Mucosa of rectum (tissue), 2 donors: ENCODE results near the gene PTDSS2.

ENCODE experiments used
- H3K27ac ChIP-seq, 2 donors: one replicate each; pipeline ENCODE4 v1.7.0; 2013; ENCODE audit warnings: inconsistent platforms in 2 of 2, low read depth in 2 of 2, low read length in 2 of 2
- H3K27me3 ChIP-seq, 2 donors: one replicate each; pipeline ENCODE4 v1.7.0; 2013; ENCODE audit warnings: low read length in 2 of 2; ENCODE audit not compliant: control insufficient read depth in 2 of 2, insufficient read depth in 2 of 2
- H3K36me3 ChIP-seq, 2 donors: one replicate each; pipeline ENCODE4 v1.7.0; 2013; ENCODE audit warnings: low read length in 2 of 2; ENCODE audit not compliant: control insufficient read depth in 2 of 2, insufficient read depth in 2 of 2
- H3K4me1 ChIP-seq, 2 donors: one replicate each; pipeline ENCODE4 v1.7.0; 2013; ENCODE audit warnings: low read length in 2 of 2, mild to moderate bottlenecking in 1 of 2; ENCODE audit not compliant: control insufficient read depth in 2 of 2, insufficient read depth in 2 of 2
- H3K4me3 ChIP-seq, 2 donors: one replicate each; pipeline ENCODE4 v1.7.0; 2013; ENCODE audit warnings: low read length in 2 of 2
- H3K9ac ChIP-seq, 2 donors: one replicate each; pipeline ENCODE4 v1.7.0; 2013; ENCODE audit warnings: low read length in 2 of 2, low read depth in 1 of 2, mild to moderate bottlenecking in 1 of 2
- H3K9me3 ChIP-seq, 2 donors: one replicate each; pipeline ENCODE4 v1.7.0; 2013; ENCODE audit warnings: low read length in 2 of 2; ENCODE audit not compliant: control insufficient read depth in 2 of 2
- donor health status: healthy.
- donor health status: Normal muscosa, but diverticular disease.

PTDSS2 gene

GRCh38 chr11:538431-539051 lies 88.5 kb downstream of the PTDSS2 start:
- no peak overlapping the region for H3K4me3 ChIP-seq
- no peaks in the 10 kb centered on the region for H3K27me3 ChIP-seq
- no peaks in the 10 kb centered on the region for H3K9me3 ChIP-seq
- peaks cover 0 to under 1% of the 10 kb centered on the region in 2 donors for H3K36me3 ChIP-seq
- no peak overlapping the region for H3K27ac ChIP-seq
- H3K4me1 ChIP-seq: peaks cover 19 to 25% of the 10 kb centered on the region in 2 donors
- H3K9ac ChIP-seq: no peak overlapping the region

- H3K4me3 ChIP-seq: no peak overlapping the region
- H3K9me3 ChIP-seq: no peaks in the 10 kb centered on the region
- no peak overlapping the region for H3K9ac ChIP-seq
- peaks cover 9 to 21% of the 10 kb centered on the region in 2 donors for H3K4me1 ChIP-seq
- H3K36me3 ChIP-seq: no peaks in the 10 kb centered on the region
- no peak overlapping the region for H3K27ac ChIP-seq
- H3K27me3 ChIP-seq: no peaks in the 10 kb centered on the region
Observed at GRCh38 chr11:539971-540481, 89.9 kb downstream of the PTDSS2 start.
